IMR-90 (cell line): ENCODE data around the gene CDK14. TPM values are rescaled to one million over a fixed set of nuclear protein-coding genes. Genes with fewer than 3 reads are reported as not detected.

Experiments
- ATAC-seq: fragments of 200-7000 bp; cut with Tn5 transposase; 2 replicates; pipeline ENCODE4 v1.9.1; 2020; ENCODE audit warnings: low read depth, mild to moderate bottlenecking, moderate library complexity
- BruUV-seq: library from RNA; stranded (reverse); fragments of 400-500 nt; replicated peaks from 2 replicates; lab custom pipeline; 2021; lab: Mats Ljungman, UMichigan
- CTCF ChIA-PET: fragments of 300-600 bp; formaldehyde crosslinking; extraction: SDS; loops from one replicate; lab custom pipeline; 2021; ENCODE audit warnings: antibody characterized with exemption; lab: Yijun Ruan, JAX
- POLR2A ChIA-PET: fragments of 300-600 bp; sonication (Branson Sonifier 250); formaldehyde crosslinking; loops from one replicate; lab custom pipeline; 2022; ENCODE audit warnings: antibody characterized with exemption; ENCODE audit not compliant: unreplicated experiment; lab: Charles Lee
- DNase-seq: peaks from one replicate; pipeline ENCODE4 v3.0.0; 2013
- H2AFZ ChIP-seq: replicated peaks from 2 replicates; pipeline ENCODE3; 2013; ENCODE audit warnings: low read length, mild to moderate bottlenecking; ENCODE audit not compliant: poor library complexity
- H2AK5ac ChIP-seq: 2 replicates; pipeline ENCODE4 v1.6.1; 2013; ENCODE audit warnings: low read depth, low read length, inconsistent platforms
- H2AK9ac ChIP-seq: replicated peaks from 2 replicates; pipeline ENCODE3; 2013; ENCODE audit warnings: mild to moderate bottlenecking, low read depth, low read length, moderate library complexity; ENCODE audit not compliant: poor library complexity
- H2BK120ac ChIP-seq: 2 replicates; pipeline ENCODE4 v1.6.1; 2013; ENCODE audit warnings: low read depth, low read length, inconsistent platforms
- H2BK15ac ChIP-seq: 3 replicates; pipeline ENCODE4 v1.6.1; 2013; ENCODE audit warnings: low read depth, low read length, inconsistent platforms
- H2BK20ac ChIP-seq: 2 replicates; pipeline ENCODE4 v1.6.1; 2013; ENCODE audit warnings: low read depth, mild to moderate bottlenecking, inconsistent platforms, low read length, moderate library complexity
- H2BK5ac ChIP-seq: 2 replicates; pipeline ENCODE4 v1.6.1; 2013; ENCODE audit warnings: mild to moderate bottlenecking, low read depth, low read length, inconsistent platforms; ENCODE audit not compliant: poor library complexity, severe bottlenecking
- H3K14ac ChIP-seq: replicated peaks from 2 replicates; pipeline ENCODE4 v1.6.1; 2013; ENCODE audit warnings: low read depth, low read length, inconsistent platforms
- H3K18ac ChIP-seq: 2 replicates; pipeline ENCODE4 v1.6.1; 2013; ENCODE audit warnings: low read depth, low read length, control low read depth
- H3K23ac ChIP-seq: 2 replicates; pipeline ENCODE4 v1.6.1; 2013; ENCODE audit warnings: low read depth, low read length, inconsistent platforms
- H3K27ac ChIP-seq: 2 replicates; pipeline ENCODE4 v1.5.1; 2013; ENCODE audit warnings: mild to moderate bottlenecking, control low read depth, low read length; ENCODE audit not compliant: insufficient read depth
- H3K27me3 ChIP-seq: 2 replicates; pipeline ENCODE4 v1.6.1; 2013; ENCODE audit warnings: low read length; ENCODE audit not compliant: control insufficient read depth, insufficient read depth
- H3K36me3 ChIP-seq: 2 replicates; pipeline ENCODE4 v1.6.1; 2013; ENCODE audit warnings: low read length, mixed read lengths; ENCODE audit not compliant: control insufficient read depth, insufficient read depth
- H3K4ac ChIP-seq: 2 replicates; pipeline ENCODE4 v1.6.1; 2013; ENCODE audit warnings: low read depth, low read length, inconsistent platforms
- H3K4me1 ChIP-seq: 2 replicates; pipeline ENCODE4 v1.6.1; 2013; ENCODE audit warnings: low read length, mixed read lengths; ENCODE audit not compliant: control insufficient read depth, insufficient read depth
- H3K4me2 ChIP-seq: 2 replicates; pipeline ENCODE4 v1.6.1; 2013; ENCODE audit warnings: low read depth, mild to moderate bottlenecking, control low read depth, low read length, moderate library complexity
- H3K4me3 ChIP-seq: 2 replicates; pipeline ENCODE4 v1.5.1; 2013; ENCODE audit warnings: low read depth, mild to moderate bottlenecking, control low read depth, low read length, moderate library complexity; ENCODE audit not compliant: insufficient read depth
- H3K56ac ChIP-seq: 2 replicates; pipeline ENCODE4 v1.6.1; 2013; ENCODE audit warnings: low read length, inconsistent platforms; ENCODE audit not compliant: insufficient read depth; ENCODE audit errors: extremely low read depth
- H3K79me1 ChIP-seq, 2 experiments: 2 replicates each; pipeline ENCODE4 v1.6.1; 2013; ENCODE audit warnings: low read length in 2 of 2, inconsistent platforms in 1 of 2, low read depth in 1 of 2
- H3K9ac ChIP-seq: 2 replicates; pipeline ENCODE4 v1.6.1; 2013; ENCODE audit warnings: low read depth, low read length, control low read depth
- H3K9me1 ChIP-seq: 2 replicates; pipeline ENCODE4 v1.6.1; 2013; ENCODE audit warnings: low read length, inconsistent platforms; ENCODE audit not compliant: insufficient read depth
- H3K9me3 ChIP-seq: 2 replicates; pipeline ENCODE4 v1.6.1; 2013; ENCODE audit warnings: low read length; ENCODE audit not compliant: control insufficient read depth, insufficient read depth
- H4K20me1 ChIP-seq: 2 replicates; pipeline ENCODE4 v1.6.1; 2013; ENCODE audit warnings: low read length, inconsistent platforms; ENCODE audit not compliant: insufficient read depth
- H4K5ac ChIP-seq: 2 replicates; pipeline ENCODE4 v1.6.1; 2013; ENCODE audit warnings: mild to moderate bottlenecking, low read depth, low read length, control low read depth
- H4K8ac ChIP-seq, 2 experiments: 2 replicates each; pipeline ENCODE4 v1.6.1; 2013; ENCODE audit warnings: low read depth in 2 of 2, low read length in 2 of 2, control low read depth in 1 of 2, inconsistent platforms in 1 of 2
- H4K91ac ChIP-seq: 2 replicates; pipeline ENCODE4 v1.6.1; 2013; ENCODE audit warnings: low read depth, low read length, inconsistent platforms; ENCODE audit not compliant: insufficient read depth
- BHLHE40 ChIP-seq: fragments of 150-350 bp; IDR thresholded peaks from 2 replicates; pipeline ENCODE4 v1.6.1; 2016; ENCODE audit warnings: mild to moderate bottlenecking, low read depth, low read length
- CHD1 ChIP-seq: IDR thresholded peaks from 2 replicates; pipeline ENCODE4 v1.6.1; 2012; ENCODE audit warnings: low read depth, low read length, improper control_type of control experiment
- ELK1 ChIP-seq: fragments of 150-350 bp; IDR thresholded peaks from 2 replicates; pipeline ENCODE4 v1.6.1; 2016; ENCODE audit warnings: low read depth, mild to moderate bottlenecking, low read length, moderate library complexity, borderline replicate concordance
- FOS ChIP-seq: fragments of 150-350 bp; IDR thresholded peaks from 2 replicates; pipeline ENCODE4 v1.6.1; 2016; ENCODE audit warnings: low read depth, low read length
- MAFK ChIP-seq: IDR thresholded peaks from 2 replicates; pipeline ENCODE4 v1.6.1; 2012; ENCODE audit warnings: low read depth, low read length, improper control_type of control experiment
- MAZ ChIP-seq: IDR thresholded peaks from 2 replicates; pipeline ENCODE4 v1.6.1; 2012; ENCODE audit warnings: low read depth, mild to moderate bottlenecking, low read length, improper control_type of control experiment, moderate library complexity, borderline replicate concordance
- MXI1 ChIP-seq: IDR thresholded peaks from 2 replicates; pipeline ENCODE4 v1.6.1; 2012; ENCODE audit warnings: low read depth, mild to moderate bottlenecking, low read length, moderate library complexity, borderline replicate concordance
- NFE2L2 ChIP-seq: fragments of 150-350 bp; IDR thresholded peaks from 2 replicates; pipeline ENCODE4 v1.6.1; 2016; ENCODE audit warnings: low read depth, mild to moderate bottlenecking, low read length
- POLR2A ChIP-seq: IDR thresholded peaks from 2 replicates; pipeline ENCODE4 v1.6.1; 2012; ENCODE audit warnings: mild to moderate bottlenecking, low read depth, low read length
- RAD21 ChIP-seq: IDR thresholded peaks from 2 replicates; pipeline ENCODE4 v1.6.1; 2012; ENCODE audit warnings: low read length, improper control_type of control experiment
- RCOR1 ChIP-seq: IDR thresholded peaks from 2 replicates; pipeline ENCODE4 v1.6.1; 2012; ENCODE audit warnings: mild to moderate bottlenecking, low read length, improper control_type of control experiment; ENCODE audit not compliant: insufficient replicate concordance
- RFX5 ChIP-seq: IDR thresholded peaks from 2 replicates; pipeline ENCODE4 v1.8.0; 2012; ENCODE audit warnings: low read depth, mild to moderate bottlenecking, low read length, moderate library complexity
- SMC3 ChIP-seq: fragments of 150-350 bp; IDR thresholded peaks from 2 replicates; pipeline ENCODE4 v1.6.1; 2016; ENCODE audit warnings: low read depth, mild to moderate bottlenecking, antibody characterized with exemption, low read length, moderate library complexity
- USF2 ChIP-seq: fragments of 150-350 bp; IDR thresholded peaks from 2 replicates; pipeline ENCODE4 v1.6.1; 2017; ENCODE audit warnings: mild to moderate bottlenecking, antibody characterized with exemption, low read length, low read depth
- WGBS, 2 experiments: methylation state at CpG; one replicate each; pipeline versions ENCODE4 v1.1.5 to v1.1.7; 2013; ENCODE audit warnings: missing lambda C conversion rate in 2 of 2; ENCODE audit not compliant: insufficient read length in 1 of 2; ENCODE audit errors: extremely low coverage in 2 of 2; 5-methylcytosine and 5-hydroxymethylcytosine counted together
- dilution Hi-C: fragments of 300-500 bp; cut with HindIII; formaldehyde crosslinking; loops from one replicate; pipeline ENCODE4 v1.14.3; 2018; ENCODE audit warnings: low sequenced_read_pairs; ENCODE audit not compliant: unreplicated experiment
- in situ Hi-C: fragments of 300-500 bp; cut with MboI; formaldehyde crosslinking; loops from 3 replicates; pipeline ENCODE4 v1.14.3; 2019; ENCODE audit warnings: low sequenced_read_pairs, inconsistent platforms, mixed read lengths
- intact Hi-C: fragments of 100-400 bp; cut with micrococcal nuclease; formaldehyde crosslinking; loops from 2 replicates; pipeline ENCODE4 v1.10.0; 2022
- polyA plus RNA-seq, 3 experiments: library from polyadenylated mRNA; depleted of rRNA; stranded (reverse); fragments of >200 nt; gene quantifications; 2 replicates each; pipeline ENCODE4 v1.2.3, GENCODE V29; 2012; ENCODE audit warnings: low replicate concordance in 1 of 3
- total RNA-seq: library from RNA; depleted of rRNA; stranded (reverse); fragments of >200 nt; gene quantifications from 2 replicates; pipeline ENCODE4 v1.2.3, GENCODE V29; 2012
- TF ChIP-seq, protein P1 (sequence below): conservative IDR thresholded peaks from 2 replicates; pipeline ENCODE4 v1.5.1; 2012; ENCODE audit warnings: mild to moderate bottlenecking, low read depth, low read length, improper control_type of control experiment

The CDK14 gene
- total and polyA plus RNA-seq, 2 of the 4 experiments (the other 2 are of a cell fraction) = 10.1 to 29.6 TPM

DNA sequence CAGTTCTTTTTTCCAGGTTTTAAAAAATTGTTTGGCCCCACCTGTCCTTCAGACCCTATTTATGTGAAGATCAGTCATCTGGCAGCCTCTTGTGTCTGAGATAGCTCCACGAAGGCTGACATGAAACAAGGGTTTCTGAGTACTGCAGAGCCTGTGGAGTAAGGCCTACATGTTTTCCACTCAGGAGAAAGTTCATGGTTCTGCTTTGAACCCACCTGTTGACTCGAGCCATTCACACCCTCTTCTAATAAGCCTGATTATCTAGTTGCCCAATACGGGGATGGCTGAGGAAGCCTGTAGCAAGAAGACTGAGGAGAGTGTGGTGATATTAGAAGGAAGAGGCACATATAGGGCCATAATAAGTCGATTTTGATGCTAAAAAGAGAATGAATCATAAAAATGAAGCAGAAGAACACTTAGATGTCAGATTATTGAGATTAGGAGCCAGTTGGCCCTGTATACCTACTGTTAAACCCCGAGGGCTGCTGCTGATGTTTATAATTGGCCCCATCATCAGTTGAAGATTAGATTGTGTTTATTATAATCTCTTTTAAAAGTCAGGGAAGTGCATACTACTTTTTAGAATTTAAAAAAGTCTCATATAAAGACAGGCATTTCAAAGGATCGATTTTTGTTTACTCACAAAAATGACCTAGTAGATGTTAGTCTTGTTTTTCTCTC is 109.4 kb downstream of the CDK14 start:
- no peak overlapping the region for H4K91ac ChIP-seq
- peaks cover 5% of the 10 kb centered on the region; the same call in 1 of the 2 replicates for H3K9me1 ChIP-seq
- dilution Hi-C loops = no loop called here
- H3K9me3 ChIP-seq = no peaks in the 10 kb centered on the region
- no peaks in the 10 kb centered on the region for H3K36me3 ChIP-seq
- no peak overlapping the region for H3K18ac ChIP-seq
- H3K4ac ChIP-seq = no peak overlapping the region
- H2BK15ac ChIP-seq = no peak overlapping the region
- peaks cover 9 to 20% of the 10 kb centered on the region in 2 experiments for H3K79me1 ChIP-seq
- H3K23ac ChIP-seq = no peak overlapping the region
- ChIA-PET POLR2A (no interaction called here), CTCF (no interaction called here)
- H2AFZ ChIP-seq = no peak overlapping the region
- H2BK20ac ChIP-seq = 0 out of 2 replicates have a peak overlapping the region, but pooled peaks have one; percentile 8
- no peak overlapping the region for H4K5ac ChIP-seq
- ATAC-seq (no peak), DNase-seq (no peak)
- H3K4me2 ChIP-seq = no peak overlapping the region
- in situ Hi-C loops = no loop called here
- H3K56ac ChIP-seq = no peak overlapping the region
- no peak overlapping the region for H2BK5ac ChIP-seq
- H2BK120ac ChIP-seq = no peak overlapping the region
- no peaks in the 10 kb centered on the region for H3K27me3 ChIP-seq
- intact Hi-C loops = loop anchor here (5.0 kb wide), 2 partner anchors 108 to 327 kb away; partner anchors contain the start of gene CDK14
- H3K9ac ChIP-seq = no peak overlapping the region
- WGBS, 2 experiments = no CpG with 5 or more reads among the region's 6 CpGs
- peaks cover 25% of the 10 kb centered on the region; the same call in 1 of the 2 replicates for H4K20me1 ChIP-seq
- no TSS peak for BruUV-seq
- no peak overlapping the region for H3K4me3 ChIP-seq
- peak overlapping the region; percentile 35; the same call in 1 of the 2 replicates for H2AK5ac ChIP-seq
- H3K4me1 ChIP-seq = peaks cover 12% of the 10 kb centered on the region
- H4K8ac ChIP-seq = no peak overlapping the region
- no peak overlapping the region for H3K27ac ChIP-seq
- no peak overlapping the region for H2AK9ac ChIP-seq
- 0 out of 2 replicates have a peak overlapping the region, but pooled peaks have one; percentile 32 for H3K14ac ChIP-seq
- TF ChIP-seq, protein P1, sequence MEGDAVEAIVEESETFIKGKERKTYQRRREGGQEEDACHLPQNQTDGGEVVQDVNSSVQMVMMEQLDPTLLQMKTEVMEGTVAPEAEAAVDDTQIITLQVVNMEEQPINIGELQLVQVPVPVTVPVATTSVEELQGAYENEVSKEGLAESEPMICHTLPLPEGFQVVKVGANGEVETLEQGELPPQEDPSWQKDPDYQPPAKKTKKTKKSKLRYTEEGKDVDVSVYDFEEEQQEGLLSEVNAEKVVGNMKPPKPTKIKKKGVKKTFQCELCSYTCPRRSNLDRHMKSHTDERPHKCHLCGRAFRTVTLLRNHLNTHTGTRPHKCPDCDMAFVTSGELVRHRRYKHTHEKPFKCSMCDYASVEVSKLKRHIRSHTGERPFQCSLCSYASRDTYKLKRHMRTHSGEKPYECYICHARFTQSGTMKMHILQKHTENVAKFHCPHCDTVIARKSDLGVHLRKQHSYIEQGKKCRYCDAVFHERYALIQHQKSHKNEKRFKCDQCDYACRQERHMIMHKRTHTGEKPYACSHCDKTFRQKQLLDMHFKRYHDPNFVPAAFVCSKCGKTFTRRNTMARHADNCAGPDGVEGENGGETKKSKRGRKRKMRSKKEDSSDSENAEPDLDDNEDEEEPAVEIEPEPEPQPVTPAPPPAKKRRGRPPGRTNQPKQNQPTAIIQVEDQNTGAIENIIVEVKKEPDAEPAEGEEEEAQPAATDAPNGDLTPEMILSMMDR = no peak
- TF ChIP-seq RAD21 = no peak
- no peak for TF ChIP-seq SMC3
- no peak for TF ChIP-seq RFX5
- TF ChIP-seq MAZ = no peak
- TF ChIP-seq POLR2A = no peak
- TF ChIP-seq CHD1 = no peak
- no peak for TF ChIP-seq MXI1
- TF ChIP-seq NFE2L2 = no peak
- TF ChIP-seq MAFK = no peak
- TF ChIP-seq ELK1 = no peak
- no peak for TF ChIP-seq FOS
- TF ChIP-seq BHLHE40 = no peak
- no peak for TF ChIP-seq USF2
- TF ChIP-seq RCOR1 = no peak
